ENCODE measurements around the gene DLG2.

DLG2 gene

DNA sequence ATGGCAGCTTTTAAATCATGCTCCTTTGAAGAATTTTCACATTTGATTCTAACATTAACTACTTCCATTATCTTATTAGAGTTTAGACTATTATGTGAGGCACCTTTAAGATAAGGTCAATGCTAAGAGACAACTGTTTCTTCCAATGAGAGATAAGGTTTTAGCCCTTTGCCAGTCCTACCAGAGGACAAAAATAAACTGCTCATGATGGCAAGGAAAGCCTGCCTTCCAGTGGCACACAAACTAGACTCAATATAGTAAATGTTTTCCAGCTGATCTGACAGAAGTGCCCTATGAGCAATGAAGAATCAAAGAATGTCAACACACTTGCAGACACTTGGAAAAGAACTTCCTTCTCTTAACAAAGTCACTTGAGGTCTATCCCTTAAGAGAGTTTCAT is 1188.6 kb downstream of the DLG2 start:
- H3K27ac ChIP-seq = no peak overlapping the region
- DNase-seq (ENCODE audit: low spot score) = no peak
- TF ChIP-seq, protein P1, sequence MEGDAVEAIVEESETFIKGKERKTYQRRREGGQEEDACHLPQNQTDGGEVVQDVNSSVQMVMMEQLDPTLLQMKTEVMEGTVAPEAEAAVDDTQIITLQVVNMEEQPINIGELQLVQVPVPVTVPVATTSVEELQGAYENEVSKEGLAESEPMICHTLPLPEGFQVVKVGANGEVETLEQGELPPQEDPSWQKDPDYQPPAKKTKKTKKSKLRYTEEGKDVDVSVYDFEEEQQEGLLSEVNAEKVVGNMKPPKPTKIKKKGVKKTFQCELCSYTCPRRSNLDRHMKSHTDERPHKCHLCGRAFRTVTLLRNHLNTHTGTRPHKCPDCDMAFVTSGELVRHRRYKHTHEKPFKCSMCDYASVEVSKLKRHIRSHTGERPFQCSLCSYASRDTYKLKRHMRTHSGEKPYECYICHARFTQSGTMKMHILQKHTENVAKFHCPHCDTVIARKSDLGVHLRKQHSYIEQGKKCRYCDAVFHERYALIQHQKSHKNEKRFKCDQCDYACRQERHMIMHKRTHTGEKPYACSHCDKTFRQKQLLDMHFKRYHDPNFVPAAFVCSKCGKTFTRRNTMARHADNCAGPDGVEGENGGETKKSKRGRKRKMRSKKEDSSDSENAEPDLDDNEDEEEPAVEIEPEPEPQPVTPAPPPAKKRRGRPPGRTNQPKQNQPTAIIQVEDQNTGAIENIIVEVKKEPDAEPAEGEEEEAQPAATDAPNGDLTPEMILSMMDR (conservative IDR thresholded peaks at IDR 0.05; ENCODE audit: low read depth) = no peak
- CTCF ChIA-PET = interaction anchor here (0.6 kb wide), 1 partner anchor 590 kb away, joined by 3 read pairs; no protein-coding TSS in a partner anchor
- POLR2A ChIA-PET (ENCODE audit: low non-redundant PET) = no interaction called here

DNA sequence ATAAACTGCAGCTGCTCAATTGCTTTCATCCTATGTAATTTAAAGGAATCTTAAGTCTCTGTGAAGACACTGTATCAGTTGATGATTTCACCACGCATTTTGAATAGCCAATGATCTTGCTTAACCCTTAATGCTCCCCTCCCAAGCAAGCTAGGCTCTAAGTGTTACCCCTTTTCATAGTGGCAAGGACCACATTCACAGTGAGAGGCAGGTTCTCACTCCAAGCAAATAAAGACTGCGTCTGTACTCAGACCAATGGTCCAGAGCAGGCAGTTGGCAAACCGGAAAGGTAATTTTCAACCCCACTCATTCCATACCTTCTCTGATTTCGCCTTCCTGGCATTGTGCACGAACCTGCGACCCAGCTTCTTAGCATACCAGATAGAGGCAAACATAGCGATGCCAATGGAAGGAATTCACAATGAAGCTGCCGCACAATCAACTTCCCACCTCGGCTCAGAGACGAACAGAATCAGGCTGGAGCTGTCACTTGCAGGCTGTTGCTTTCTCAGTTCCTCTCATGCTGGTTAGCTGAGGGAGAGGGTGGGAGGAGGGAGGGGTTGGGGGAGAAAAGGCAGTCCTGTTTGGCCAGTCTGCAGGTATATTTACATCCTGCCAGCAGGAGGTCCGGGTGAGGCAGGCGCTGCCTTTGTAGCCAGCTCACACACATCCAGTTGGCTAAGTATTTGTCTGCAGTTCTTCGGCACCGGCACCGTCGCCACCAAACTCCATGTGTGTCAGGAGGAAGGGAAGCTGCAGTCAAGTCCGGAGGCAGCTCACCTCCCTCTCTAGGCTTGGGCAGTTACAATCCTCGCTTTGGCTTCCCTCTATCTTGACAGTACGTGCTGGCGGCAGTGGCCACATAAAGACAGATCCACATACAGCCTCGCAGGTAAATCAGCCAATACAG is 1189.8 kb downstream of the DLG2 start:
- DNase-seq (ENCODE audit: low spot score) = no peak
- TF ChIP-seq, protein P1 (conservative IDR thresholded peaks at IDR 0.05; ENCODE audit: low read depth) = no peak
- no peak overlapping the region for H3K27ac ChIP-seq
- ChIA-PET CTCF (interaction anchor here (0.7 kb wide), 1 partner anchor 1018 kb away, joined by 3 read pairs; no protein-coding TSS in a partner anchor), POLR2A (ENCODE audit: low non-redundant PET) (no interaction called here)

GRCh38 chr11:84430661-84431060 is 1196.5 kb downstream of the DLG2 start:
- POLR2A ChIA-PET (ENCODE audit: low non-redundant PET) = no interaction called here
- H3K27ac ChIP-seq = no peak overlapping the region
- TF ChIP-seq, protein P1 (conservative IDR thresholded peaks at IDR 0.05; ENCODE audit: low read depth) = no peak
- CTCF ChIA-PET = no interaction called here
- DNase-seq (ENCODE audit: low spot score) = no peak

- TF ChIP-seq, protein P1 (conservative IDR thresholded peaks at IDR 0.05; ENCODE audit: low read depth) = no peak
- ChIA-PET POLR2A (ENCODE audit: low non-redundant PET) (no interaction called here), CTCF (no interaction called here)
- DNase-seq (ENCODE audit: low spot score) = no peak
- H3K27ac ChIP-seq = no peak overlapping the region
Measured at GRCh38 chr11:84425673-84426072, 1201.5 kb downstream of the DLG2 start.

- ChIA-PET CTCF (no interaction called here), POLR2A (ENCODE audit: low non-redundant PET) (no interaction called here)
- no peak for DNase-seq (ENCODE audit: low spot score)
- TF ChIP-seq, protein P1 (conservative IDR thresholded peaks at IDR 0.05; ENCODE audit: low read depth) = no peak
- H3K27ac ChIP-seq = no peak overlapping the region
Measured at GRCh38 chr11:84420271-84420670, 1206.9 kb downstream of the DLG2 start.

GRCh38 chr11:84419616-84420015 is 1207.5 kb downstream of the DLG2 start:
- POLR2A ChIA-PET (ENCODE audit: low non-redundant PET) = no interaction called here
- CTCF ChIA-PET = no interaction called here
- H3K27ac ChIP-seq = no peak overlapping the region
- TF ChIP-seq, protein P1 (conservative IDR thresholded peaks at IDR 0.05; ENCODE audit: low read depth) = no peak
- no peak for DNase-seq (ENCODE audit: low spot score)
